Mesendoderm (in vitro differentiated cells): ENCODE measurements around the gene OR7C2.
A peak's percentile ranks its signal among the peaks of the same experiment; 100 is the strongest.

Experiments used
- DNase-seq: peaks from one replicate; pipeline ENCODE4 v3.0.0; 2013
- H2AK5ac ChIP-seq: 2 replicates; pipeline ENCODE4 v1.6.1; 2013; ENCODE audit warnings: low read length, inconsistent platforms
- H2BK120ac ChIP-seq: 2 replicates; pipeline ENCODE4 v1.6.1; 2013; ENCODE audit warnings: low read depth, mild to moderate bottlenecking, low read length, moderate library complexity, mixed read lengths
- H2BK15ac ChIP-seq: replicated peaks from 2 replicates; pipeline ENCODE4 v1.6.1; 2013; ENCODE audit warnings: low read depth, mild to moderate bottlenecking, moderate library complexity
- H2BK5ac ChIP-seq: 2 replicates; pipeline ENCODE4 v1.6.1; 2013; ENCODE audit warnings: low read length, inconsistent platforms
- H3K18ac ChIP-seq: 2 replicates; pipeline ENCODE4 v1.6.1; 2013; ENCODE audit warnings: mild to moderate bottlenecking, low read length, mixed read lengths
- H3K23ac ChIP-seq: one replicate; pipeline ENCODE4 v1.6.1; 2013; ENCODE audit warnings: low read length
- H3K27ac ChIP-seq: 2 replicates; pipeline ENCODE4 v1.5.1; 2013; ENCODE audit warnings: low read depth, mild to moderate bottlenecking, inconsistent platforms, low read length, moderate library complexity
- H3K27me3 ChIP-seq: 2 replicates; pipeline ENCODE4 v1.6.1; 2013; ENCODE audit warnings: low read length, control low read depth, mild to moderate bottlenecking, inconsistent platforms; ENCODE audit not compliant: insufficient read depth, poor library complexity
- H3K36me3 ChIP-seq: 2 replicates; pipeline ENCODE4 v1.6.1; 2013; ENCODE audit warnings: low read length, inconsistent platforms; ENCODE audit not compliant: control insufficient read depth, insufficient read depth
- H3K4ac ChIP-seq: one replicate; pipeline ENCODE4 v1.6.1; 2013; ENCODE audit warnings: low read depth, mild to moderate bottlenecking, low read length, moderate library complexity
- H3K4me1 ChIP-seq: 2 replicates; pipeline ENCODE4 v1.6.1; 2013; ENCODE audit warnings: low read depth, low read length, inconsistent platforms; ENCODE audit not compliant: control insufficient read depth
- H3K4me2 ChIP-seq: 2 replicates; pipeline ENCODE4 v1.6.1; 2013; ENCODE audit warnings: low read length
- H3K4me3 ChIP-seq: 2 replicates; pipeline ENCODE4 v1.5.1; 2013; ENCODE audit warnings: mild to moderate bottlenecking, low read length
- H3K56ac ChIP-seq: one replicate; pipeline ENCODE4 v1.6.1; 2013; ENCODE audit warnings: low read length
- H3K79me1 ChIP-seq: 2 replicates; pipeline ENCODE4 v1.6.1; 2013; ENCODE audit warnings: low read length, inconsistent platforms
- H3K79me2 ChIP-seq: 2 replicates; pipeline ENCODE4 v1.6.1; 2013; ENCODE audit warnings: mild to moderate bottlenecking, low read length; ENCODE audit not compliant: control insufficient read depth, insufficient read depth
- H3K9ac ChIP-seq: 2 replicates; pipeline ENCODE4 v1.6.1; 2013; ENCODE audit warnings: low read length, inconsistent platforms
- H4K5ac ChIP-seq: one replicate; pipeline ENCODE4 v1.6.1; 2013; ENCODE audit warnings: low read length
- H4K8ac ChIP-seq: one replicate; pipeline ENCODE4 v1.6.1; 2013; ENCODE audit warnings: low read depth, mild to moderate bottlenecking, control low read depth, low read length, moderate library complexity
- WGBS: extraction: QIAGEN DNeasy Blood & Tissue Kit; methylation state at CpG from one replicate; pipeline ENCODE4 v1.1.7; 2013; ENCODE audit warnings: low lambda C conversion rate, missing lambda C conversion rate; ENCODE audit not compliant: insufficient coverage; ENCODE audit errors: extremely low coverage; 5-methylcytosine and 5-hydroxymethylcytosine counted together

Gene OR7C2

DNA sequence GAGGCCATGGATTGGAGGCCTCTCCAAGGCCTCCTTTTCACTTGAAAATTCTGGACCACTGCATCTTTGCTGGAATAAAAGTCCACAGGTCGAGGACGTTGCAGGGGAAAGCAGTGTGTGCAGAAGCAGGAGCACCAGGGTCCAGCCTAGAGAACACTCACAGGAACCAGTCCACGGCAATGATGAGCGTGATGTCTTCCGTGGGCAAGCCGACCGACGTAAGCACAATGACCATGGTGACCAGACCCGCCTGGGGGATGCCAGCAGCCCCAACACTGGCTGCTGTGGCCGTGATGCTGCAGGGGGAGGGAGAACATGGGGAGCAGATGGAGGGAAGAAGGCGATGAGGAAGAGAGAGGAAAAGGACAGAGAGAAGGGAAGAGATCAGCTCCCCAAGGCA is 11.5 kb downstream of the OR7C2 start:
- Histone ChIP-seq H3K79me2 (no peaks in the 10 kb centered on the region), H3K27me3 (no peaks in the 10 kb centered on the region), H4K8ac (no peak overlapping the region), H3K27ac (no peak overlapping the region), H3K4me1 (no peaks in the 10 kb centered on the region), H3K18ac (no peak overlapping the region), H3K4ac (no peak overlapping the region), H2AK5ac (no peak overlapping the region), H3K9ac (no peak overlapping the region), H4K5ac (no peak overlapping the region), H3K4me2 (no peak overlapping the region), H3K56ac (no peak overlapping the region), H2BK120ac (no peak overlapping the region), H3K36me3 (no peaks in the 10 kb centered on the region), H3K23ac (no peak overlapping the region), H2BK15ac (no peak overlapping the region), H2BK5ac (no peak overlapping the region), H3K4me3 (no peak overlapping the region), H3K79me1 (no peaks in the 10 kb centered on the region)
- WGBS: no CpG with 5 or more reads among the region's 11 CpGs
- no peak for DNase-seq

DNA sequence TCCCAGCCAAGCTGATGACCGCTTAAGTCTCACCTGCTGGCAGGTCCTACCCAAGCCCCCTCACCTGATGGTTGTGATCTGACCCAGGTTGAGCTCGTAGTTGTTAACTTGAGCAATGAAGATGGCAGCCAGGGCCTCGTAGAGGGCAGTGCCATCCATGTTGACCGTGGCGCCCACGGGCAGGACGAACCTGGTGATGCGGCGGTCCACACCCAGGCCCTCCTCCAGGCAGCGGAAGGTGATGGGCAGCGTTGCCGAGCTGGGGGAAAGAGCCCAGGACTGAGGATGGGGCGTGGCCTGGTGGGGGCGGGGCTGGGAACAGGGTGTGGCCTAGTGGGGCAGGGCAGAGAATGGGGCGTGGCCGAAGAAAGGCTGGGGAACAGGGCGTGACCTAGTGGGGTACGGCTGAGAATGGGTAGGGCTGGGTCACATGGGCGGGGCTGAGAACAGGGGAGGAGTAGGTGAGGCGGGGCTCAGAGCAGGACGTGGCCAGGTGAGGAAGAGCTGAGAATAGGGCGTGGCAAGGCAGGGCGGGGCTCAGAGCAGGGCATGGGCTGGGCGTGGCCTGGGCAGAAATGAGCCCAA is 12.9 kb downstream of the OR7C2 start:
- Histone ChIP-seq H3K4me2 (no peak overlapping the region), H3K4me3 (no peak overlapping the region), H4K5ac (no peak overlapping the region), H3K27ac (no peak overlapping the region), H2BK120ac (no peak overlapping the region), H3K56ac (no peak overlapping the region), H2BK5ac (no peak overlapping the region), H3K9ac (no peak overlapping the region), H4K8ac (no peak overlapping the region), H3K79me1 (no peaks in the 10 kb centered on the region), H2BK15ac (no peak overlapping the region), H3K36me3 (no peaks in the 10 kb centered on the region), H3K79me2 (no peaks in the 10 kb centered on the region), H3K18ac (no peak overlapping the region), H3K23ac (no peak overlapping the region), H3K27me3 (no peaks in the 10 kb centered on the region), H3K4me1 (no peaks in the 10 kb centered on the region), H2AK5ac (no peak overlapping the region), H3K4ac (no peak overlapping the region)
- WGBS: no CpG with 5 or more reads among the region's 24 CpGs
- no peak for DNase-seq

DNA sequence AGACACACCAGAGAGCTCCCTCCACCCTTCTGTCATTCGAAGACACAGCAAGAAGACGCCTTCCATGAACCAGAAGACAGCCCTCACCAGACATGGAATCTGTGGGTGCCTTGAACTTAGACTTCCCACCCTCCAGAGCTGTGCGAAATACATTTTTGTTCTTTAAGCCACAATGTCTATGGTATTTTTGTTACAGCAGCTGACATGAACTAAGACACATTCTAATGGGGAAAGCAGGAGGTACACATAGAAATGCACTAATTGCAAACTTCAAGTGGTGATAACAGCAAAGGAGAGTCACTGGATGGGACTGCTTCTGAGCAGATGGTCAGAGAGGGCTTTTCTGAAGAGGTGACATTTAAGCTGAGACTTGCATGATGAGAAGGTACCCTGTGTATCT is 16.2 kb downstream of the OR7C2 start:
- no peak for DNase-seq
- H3K4me1 ChIP-seq: no peaks in the 10 kb centered on the region
- H3K18ac ChIP-seq: no peak overlapping the region
- H3K36me3 ChIP-seq: no peaks in the 10 kb centered on the region
- no peak overlapping the region for H2BK5ac ChIP-seq
- H3K4ac ChIP-seq: no peak overlapping the region
- H3K56ac ChIP-seq: no peak overlapping the region
- H2BK120ac ChIP-seq: no peak overlapping the region
- H3K9ac ChIP-seq: no peak overlapping the region
- H2BK15ac ChIP-seq: no peak overlapping the region
- no peaks in the 10 kb centered on the region for H3K79me1 ChIP-seq
- H3K23ac ChIP-seq: no peak overlapping the region
- no peak overlapping the region for H2AK5ac ChIP-seq
- H3K27ac ChIP-seq: no peak overlapping the region
- H3K27me3 ChIP-seq: no peaks in the 10 kb centered on the region
- no peak overlapping the region for H3K4me3 ChIP-seq
- no peak overlapping the region for H3K4me2 ChIP-seq
- WGBS: no CpG with 5 or more reads among the region's 3 CpGs
- no peak overlapping the region for H4K5ac ChIP-seq
- H3K79me2 ChIP-seq: no peaks in the 10 kb centered on the region
- no peak overlapping the region for H4K8ac ChIP-seq

DNA sequence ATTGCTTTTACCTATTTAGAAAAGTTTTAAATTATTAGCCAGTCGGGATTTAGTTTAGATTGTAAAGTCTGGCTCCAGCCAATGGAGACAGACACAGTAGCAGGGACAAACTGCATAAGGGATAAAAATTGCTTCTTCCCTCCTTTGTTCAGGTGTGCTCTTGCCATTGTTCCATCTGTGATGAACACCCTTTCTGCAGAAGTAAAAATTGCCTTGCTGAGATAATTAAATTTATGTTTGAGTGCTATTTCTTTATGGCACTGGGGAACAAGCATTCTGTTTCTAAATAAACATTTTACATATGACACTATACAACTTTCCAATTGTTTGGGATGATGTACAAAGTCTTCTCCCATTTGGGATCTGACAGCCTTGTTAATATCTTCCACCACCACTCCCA is 18.0 kb downstream of the OR7C2 start:
- Histone ChIP-seq H3K4me2 (no peak overlapping the region), H4K5ac (no peak overlapping the region), H3K79me2 (no peaks in the 10 kb centered on the region), H3K79me1 (no peaks in the 10 kb centered on the region), H3K9ac (no peak overlapping the region), H3K27ac (no peak overlapping the region), H2BK5ac (no peak overlapping the region), H2AK5ac (no peak overlapping the region), H3K4me3 (peak overlapping the region; percentile 34), H3K36me3 (no peaks in the 10 kb centered on the region), H3K4me1 (no peaks in the 10 kb centered on the region), H3K18ac (no peak overlapping the region), H3K27me3 (no peaks in the 10 kb centered on the region), H2BK15ac (no peak overlapping the region), H3K23ac (no peak overlapping the region), H3K56ac (no peak overlapping the region), H3K4ac (no peak overlapping the region), H2BK120ac (no peak overlapping the region), H4K8ac (no peak overlapping the region)
- DNase-seq: no peak
- WGBS: no CpG with 5 or more reads among the region's 1 CpG

DNA sequence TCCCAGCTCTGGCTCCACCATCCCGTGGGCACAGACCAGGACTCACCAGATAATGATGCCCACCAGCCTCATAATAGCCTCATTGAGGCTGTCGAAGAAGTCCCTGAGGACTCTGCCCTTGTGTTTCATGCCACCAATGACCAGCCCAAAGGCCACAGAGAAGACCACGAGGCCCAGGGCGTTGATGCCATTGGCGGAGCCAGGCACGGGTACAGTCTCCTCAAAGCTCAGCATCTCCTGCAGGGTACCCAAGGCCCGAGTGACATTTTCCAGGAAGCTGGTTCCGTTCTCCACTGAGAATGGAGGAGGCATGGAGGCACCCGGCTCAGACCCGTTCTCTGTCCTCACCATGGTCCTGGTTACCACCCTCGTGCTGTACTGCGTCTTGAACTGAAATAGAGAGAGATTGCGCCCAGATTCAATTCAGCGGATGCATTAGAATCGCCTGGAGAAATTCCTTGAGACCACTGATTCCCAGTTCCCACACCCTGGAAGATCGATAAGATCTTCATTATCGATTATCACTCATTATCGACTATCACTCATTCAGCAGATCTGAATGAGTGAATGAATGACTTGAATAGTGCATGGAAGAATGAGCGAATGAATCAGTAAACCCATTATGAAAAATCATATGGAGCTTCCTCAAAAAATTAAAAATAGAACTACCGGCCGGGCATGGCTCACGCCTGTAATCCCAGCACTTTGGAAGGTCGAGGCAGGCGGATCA is 20.8 kb downstream of the OR7C2 start:
- H3K27ac ChIP-seq: no peak overlapping the region
- no peaks in the 10 kb centered on the region for H3K79me2 ChIP-seq
- H4K8ac ChIP-seq: no peak overlapping the region
- no peak overlapping the region for H3K56ac ChIP-seq
- no peak overlapping the region for H3K4ac ChIP-seq
- no peaks in the 10 kb centered on the region for H3K79me1 ChIP-seq
- H2AK5ac ChIP-seq: no peak overlapping the region
- H3K4me2 ChIP-seq: no peak overlapping the region
- no peak overlapping the region for H2BK15ac ChIP-seq
- no peak for DNase-seq
- no peaks in the 10 kb centered on the region for H3K27me3 ChIP-seq
- no peak overlapping the region for H3K4me3 ChIP-seq
- H3K18ac ChIP-seq: no peak overlapping the region
- no peaks in the 10 kb centered on the region for H3K36me3 ChIP-seq
- H3K23ac ChIP-seq: no peak overlapping the region
- no CpG with 5 or more reads among the region's 24 CpGs for WGBS
- H3K9ac ChIP-seq: no peak overlapping the region
- no peak overlapping the region for H2BK5ac ChIP-seq
- no peak overlapping the region for H4K5ac ChIP-seq
- H3K4me1 ChIP-seq: no peaks in the 10 kb centered on the region
- no peak overlapping the region for H2BK120ac ChIP-seq

DNA sequence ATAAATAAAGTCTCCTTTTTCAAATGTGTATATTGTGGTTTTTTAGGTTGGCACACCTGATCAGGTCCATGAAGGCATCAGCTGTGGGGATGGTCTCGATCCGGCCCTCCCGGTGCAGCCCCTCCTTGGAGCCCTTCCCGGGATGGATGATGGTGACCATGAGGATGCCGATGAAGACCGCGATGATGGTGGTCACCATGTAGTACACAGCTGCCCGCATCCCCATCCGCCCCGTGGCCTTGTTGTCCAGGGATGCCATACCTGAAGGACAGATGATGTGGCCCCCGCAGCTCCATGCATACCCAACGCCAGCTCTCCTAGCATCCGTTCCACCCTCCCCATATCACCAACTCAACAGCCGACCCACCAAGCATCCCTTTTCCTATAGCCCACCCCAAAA is 27.0 kb downstream of the OR7C2 start:
- no peak overlapping the region for H2BK120ac ChIP-seq
- H3K56ac ChIP-seq: no peak overlapping the region
- H3K4ac ChIP-seq: no peak overlapping the region
- no peak overlapping the region for H4K5ac ChIP-seq
- H3K9ac ChIP-seq: no peak overlapping the region
- H3K27ac ChIP-seq: no peak overlapping the region
- H3K36me3 ChIP-seq: no peaks in the 10 kb centered on the region
- H4K8ac ChIP-seq: no peak overlapping the region
- no CpG with 5 or more reads among the region's 14 CpGs for WGBS
- no peaks in the 10 kb centered on the region for H3K27me3 ChIP-seq
- H3K18ac ChIP-seq: no peak overlapping the region
- no peaks in the 10 kb centered on the region for H3K4me1 ChIP-seq
- no peak overlapping the region for H3K4me3 ChIP-seq
- H2BK15ac ChIP-seq: no peak overlapping the region
- H3K4me2 ChIP-seq: no peak overlapping the region
- no peaks in the 10 kb centered on the region for H3K79me1 ChIP-seq
- no peak for DNase-seq
- H2AK5ac ChIP-seq: no peak overlapping the region
- no peaks in the 10 kb centered on the region for H3K79me2 ChIP-seq
- no peak overlapping the region for H3K23ac ChIP-seq
- H2BK5ac ChIP-seq: no peak overlapping the region
